Medulla oblongata (tissue), 1 donor: ENCODE data around the gene EXOC7.
"Not testable (repeated sequence)": the region's sequence is repeated elsewhere in the genome, so short reads cannot be mapped to it uniquely, and the experiment has no call there.

Source experiments
- DNase-seq: peaks from one replicate; pipeline ENCODE4 v3.0.0-alpha.2; 2015; ENCODE audit errors: extremely low spot score

EXOC7 gene

DNA sequence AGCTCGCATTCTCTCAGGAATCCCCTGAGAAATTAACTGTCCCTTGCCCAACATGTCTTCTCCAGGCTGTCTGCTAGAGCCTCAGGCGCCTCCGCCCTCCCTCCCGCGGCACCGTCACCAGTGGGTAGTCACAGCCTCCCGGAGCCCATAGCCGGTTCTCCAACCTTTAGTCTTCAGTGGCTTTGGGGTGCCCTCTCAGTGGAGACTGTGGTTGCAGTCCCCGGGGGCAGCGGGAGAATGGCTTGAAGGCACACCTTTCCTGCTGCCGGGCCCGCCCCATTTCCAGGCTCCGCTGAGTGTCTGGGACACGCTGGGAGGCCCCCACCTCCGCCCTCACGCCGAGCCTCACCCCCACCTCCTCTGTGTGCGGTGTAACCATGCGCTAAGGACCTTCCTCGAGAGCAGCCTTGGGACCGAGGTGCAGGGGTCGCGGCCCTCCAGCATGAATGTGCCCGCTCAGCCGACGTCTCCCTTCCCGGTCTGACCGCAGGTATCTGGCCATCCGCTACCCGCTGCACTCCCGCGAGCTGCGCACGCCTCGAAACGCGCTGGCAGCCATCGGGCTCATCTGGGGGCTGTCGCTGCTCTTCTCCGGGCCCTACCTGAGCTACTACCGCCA is 27.3 kb downstream of the EXOC7 start:
- DNase-seq: no peak

- DNase-seq: no peak
Observed at GRCh38 chr17:76075364-76076145, 28.0 kb downstream of the EXOC7 start.

DNA sequence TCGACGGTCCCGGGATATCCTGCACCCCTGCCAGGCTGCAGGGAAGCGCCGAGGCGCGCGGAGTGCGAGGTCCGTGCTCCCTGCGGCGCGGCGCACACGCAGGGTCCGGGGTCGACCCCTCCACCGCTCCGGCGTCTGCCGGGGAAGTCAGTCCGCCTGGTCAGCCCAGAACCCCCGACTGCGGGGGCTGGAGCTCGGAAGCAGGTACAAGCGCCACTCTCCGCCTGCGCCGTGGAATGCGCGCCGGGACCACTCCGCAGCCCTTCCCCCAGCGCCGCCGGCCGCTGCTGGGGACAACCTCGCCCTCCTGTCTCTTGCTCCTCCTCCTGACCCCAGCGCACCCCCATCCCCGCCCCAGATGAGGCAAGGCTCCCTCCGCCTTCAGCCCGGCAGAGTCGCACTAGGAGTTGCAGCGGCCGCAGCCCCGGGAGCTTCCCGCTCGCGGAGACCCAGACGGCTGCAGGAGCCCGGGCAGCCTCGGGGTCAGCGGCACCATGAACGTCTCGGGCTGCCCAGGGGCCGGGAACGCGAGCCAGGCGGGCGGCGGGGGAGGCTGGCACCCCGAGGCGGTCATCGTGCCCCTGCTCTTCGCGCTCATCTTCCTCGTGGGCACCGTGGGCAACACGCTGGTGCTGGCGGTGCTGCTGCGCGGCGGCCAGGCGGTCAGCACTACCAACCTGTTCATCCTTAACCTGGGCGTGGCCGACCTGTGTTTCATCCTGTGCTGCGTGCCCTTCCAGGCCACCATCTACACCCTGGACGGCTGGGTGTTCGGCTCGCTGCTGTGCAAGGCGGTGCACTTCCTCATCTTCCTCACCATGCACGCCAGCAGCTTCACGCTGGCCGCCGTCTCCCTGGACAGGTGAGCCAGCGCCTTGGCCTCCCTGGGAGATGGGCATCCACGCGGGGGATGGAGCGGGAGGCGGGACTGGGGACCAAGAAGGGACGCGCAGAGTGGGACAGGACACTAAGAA is 28.9 kb downstream of the EXOC7 start, which contains the start of gene GALR2:
Gene GALR2, plus strand, starts transcription at position 392 of the 974 bp plus-strand sequence. Its CDS starts 103 bp downstream, at position 495.
- no peak for DNase-seq

DNA sequence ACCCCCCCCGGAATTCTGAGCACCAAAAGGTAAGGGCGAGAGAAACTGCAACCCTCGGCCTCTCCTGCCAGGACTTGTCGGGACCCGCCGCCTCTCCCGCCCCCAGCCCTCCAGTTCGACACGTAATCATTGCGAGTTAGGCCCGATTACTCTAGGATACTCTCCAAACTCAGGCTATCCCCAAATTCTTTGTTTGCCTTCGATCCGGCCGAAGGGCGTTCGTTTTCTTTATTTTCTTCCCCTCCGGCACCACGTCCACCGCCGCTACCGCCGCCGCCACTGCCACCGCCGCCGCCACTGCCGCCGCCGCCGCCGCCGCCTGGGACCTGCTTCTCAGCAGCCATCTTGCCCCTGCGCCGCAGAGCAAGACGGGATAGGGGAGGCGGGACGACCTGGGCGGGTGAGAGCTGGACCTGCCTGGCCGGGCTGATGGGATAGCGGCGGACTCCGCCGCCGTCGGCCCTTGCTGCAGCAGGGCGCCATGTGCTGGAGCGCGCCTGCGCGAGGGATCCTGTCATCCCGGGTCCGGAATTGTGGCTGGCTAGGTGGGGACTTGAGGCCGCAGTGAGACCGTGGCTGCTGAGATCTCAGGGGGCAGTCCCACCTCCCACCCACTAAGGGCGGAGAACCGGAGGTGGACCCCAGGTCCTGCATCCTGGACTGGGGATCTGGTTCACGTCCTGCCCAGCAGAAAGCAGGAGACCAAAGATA is 31.3 kb downstream of the EXOC7 start, which contains the start of gene SRP68:
Gene SRP68, minus strand, starts transcription at position 370 of the 711 bp plus-strand sequence. Its CDS starts 26 bp downstream, at position 344.
- DNase-seq: peak; percentile 96

DNA sequence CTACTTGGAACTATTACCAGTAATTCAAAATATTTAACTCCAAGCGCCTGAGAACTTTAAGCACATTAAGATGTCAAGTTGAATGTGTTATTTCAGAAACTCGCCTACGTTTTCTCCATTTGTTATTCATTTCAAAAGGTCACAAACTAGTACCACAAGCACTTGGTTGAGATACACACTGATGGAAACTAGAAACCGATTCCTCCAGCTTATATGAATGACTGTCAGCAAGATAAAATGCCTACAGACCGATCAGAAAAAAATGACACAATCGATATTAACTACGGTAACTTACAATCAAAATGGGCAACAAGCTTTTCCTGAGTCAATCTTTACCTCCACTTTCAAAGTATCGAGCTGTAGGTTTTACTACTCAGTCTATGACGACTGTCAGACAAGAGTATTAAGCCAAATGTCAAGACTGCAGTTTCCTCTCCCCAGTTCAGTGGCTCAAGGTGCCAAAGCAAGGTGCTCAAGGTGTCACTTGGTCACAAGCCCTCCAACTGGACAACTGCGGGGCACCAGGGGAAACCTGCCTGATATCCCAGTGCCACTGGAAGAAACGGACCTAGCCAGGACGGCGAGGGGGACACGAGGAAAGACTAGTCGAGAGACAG is 31.9 kb downstream of the EXOC7 start:
- DNase-seq: no peak

DNA sequence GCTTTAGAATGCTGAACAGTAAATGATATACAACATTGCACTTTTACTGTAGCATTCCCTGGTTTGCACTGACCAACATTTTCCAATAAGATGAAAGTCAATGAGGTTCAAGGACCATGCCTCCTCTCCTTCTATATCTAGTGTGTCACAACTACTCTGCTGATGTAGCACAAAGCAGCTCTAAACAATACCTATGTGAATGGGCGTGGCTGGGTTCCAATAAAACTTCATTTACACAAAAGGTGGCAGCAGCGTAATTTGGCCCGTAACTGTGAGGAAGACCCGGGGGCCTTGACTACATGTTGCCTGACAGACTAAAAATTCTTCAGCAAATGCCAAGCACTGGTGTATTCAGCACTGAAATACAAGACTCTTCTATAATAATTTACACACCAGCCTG is 37.8 kb downstream of the EXOC7 start:
- no peak for DNase-seq

GRCh38 chr17:76063875-76064546 is 39.6 kb downstream of the EXOC7 start:
- no peak for DNase-seq

- not testable (repeated sequence) for DNase-seq
Observed at GRCh38 chr17:76058264-76058663, 45.3 kb downstream of the EXOC7 start.

DNA sequence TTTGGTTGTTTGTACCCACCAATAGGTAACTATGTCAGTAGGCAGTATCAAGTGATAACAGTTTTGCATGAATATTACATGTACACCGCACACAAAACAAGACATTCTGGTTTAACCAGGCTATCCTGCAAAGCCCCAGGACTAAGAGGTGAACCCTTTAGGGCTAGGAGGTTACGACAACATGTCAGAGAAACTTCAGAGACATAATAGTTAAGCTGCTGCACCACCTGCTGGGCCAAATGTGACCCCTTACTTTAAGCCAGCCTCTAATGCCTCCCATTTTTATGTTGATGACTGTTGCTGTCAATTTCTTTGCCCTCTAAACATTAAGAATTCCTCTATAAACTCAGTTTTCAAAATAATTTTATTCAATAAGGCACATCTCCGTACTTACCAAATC is 46.7 kb downstream of the EXOC7 start:
- DNase-seq: no peak

GRCh38 chr17:76054112-76054476 is 49.5 kb downstream of the EXOC7 start:
- DNase-seq: no peak

DNA sequence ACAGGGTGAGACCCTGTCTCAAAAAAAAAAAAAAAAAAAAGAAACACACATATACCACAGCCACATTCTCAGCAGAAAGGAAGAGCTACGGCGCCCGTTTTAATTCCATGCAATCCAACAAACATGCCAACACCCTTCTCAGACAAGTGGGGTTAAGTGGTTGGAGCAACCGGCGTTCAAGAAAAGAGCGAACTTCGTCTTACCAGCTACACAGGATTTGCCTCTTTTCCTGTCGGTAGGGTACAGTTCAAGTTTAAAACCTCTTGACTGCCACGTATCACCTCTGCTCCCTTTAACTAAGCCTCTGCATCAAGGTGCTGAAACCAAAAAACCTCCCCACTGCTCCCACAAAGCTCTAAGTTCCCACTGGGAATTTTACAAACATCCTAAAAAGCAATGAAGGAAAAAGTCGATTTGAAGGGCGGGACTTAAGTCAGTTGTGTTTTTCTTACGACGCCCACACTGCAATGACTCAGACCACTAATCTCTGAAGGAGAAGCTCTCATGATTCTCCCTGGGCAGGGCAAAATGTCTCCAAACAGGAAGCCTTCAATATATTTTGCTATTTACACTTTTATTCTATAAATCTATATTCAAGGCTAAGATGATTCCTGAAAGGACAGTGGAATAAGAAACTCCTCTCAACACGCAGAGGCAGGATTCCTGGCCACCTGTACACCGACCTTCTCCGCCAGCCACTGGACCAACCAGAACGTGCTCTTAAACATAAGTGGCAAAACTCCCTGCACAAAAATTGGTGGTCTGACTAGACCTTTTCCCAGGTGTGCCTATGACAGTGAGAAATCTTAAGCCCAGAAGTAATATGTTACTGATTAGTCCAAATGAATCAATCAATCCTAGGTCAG is 50.1 kb downstream of the EXOC7 start:
- no peak for DNase-seq

GRCh38 chr17:76051561-76051960 is 52.0 kb downstream of the EXOC7 start:
- no peak for DNase-seq

- no peak for DNase-seq
Observed at GRCh38 chr17:76050538-76051467, 52.8 kb downstream of the EXOC7 start.

GRCh38 chr17:76049836-76050537 is 53.6 kb downstream of the EXOC7 start:
- DNase-seq: no peak

DNA sequence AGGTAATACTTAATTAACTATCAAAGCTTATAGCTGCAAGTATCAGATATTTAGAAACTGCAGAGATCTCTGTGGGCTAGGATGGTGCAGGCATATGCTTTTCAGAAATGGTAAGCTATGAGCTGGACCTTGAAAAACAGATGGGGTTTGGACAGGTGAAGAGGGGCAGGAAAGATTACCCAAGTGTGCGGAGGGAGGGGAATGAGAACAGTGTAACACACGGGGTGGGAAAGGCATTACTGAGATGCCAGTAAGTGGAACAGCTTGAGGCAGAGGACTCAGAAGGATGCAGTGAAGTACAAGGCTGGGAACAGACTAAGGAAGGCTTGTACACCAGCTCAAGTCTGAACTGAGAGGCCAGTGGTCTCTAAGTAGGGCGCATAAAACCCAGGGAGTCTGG is 54.3 kb downstream of the EXOC7 start:
- DNase-seq: no peak

DNA sequence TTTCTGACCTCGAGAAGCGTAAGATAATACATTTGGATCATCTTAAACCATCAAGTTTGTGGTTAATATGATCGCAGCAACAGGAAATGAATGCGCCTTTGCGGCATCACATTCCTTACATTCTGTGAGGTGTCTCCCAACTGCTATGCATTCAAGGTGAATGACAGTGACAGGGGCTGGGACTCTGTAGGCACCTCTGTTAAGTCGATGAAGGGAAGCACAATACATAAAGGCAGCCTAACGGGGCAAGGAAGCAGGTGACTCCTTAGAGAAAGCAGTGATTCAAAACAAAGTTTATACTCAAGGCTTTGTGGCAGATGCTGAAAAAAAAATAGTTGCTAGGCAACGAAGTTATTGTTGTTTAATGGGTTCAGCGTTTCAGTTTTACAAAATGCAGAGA is 54.9 kb downstream of the EXOC7 start:
- no peak for DNase-seq

GRCh38 chr17:76048025-76048605 is 55.5 kb downstream of the EXOC7 start:
- DNase-seq: peak; percentile 9
